HG03342 (cell line): Measurements from ENCODE around the gene RAB30.
A peak's percentile ranks its signal among the peaks of the same experiment; 100 is the strongest.
"Not testable (repeated sequence)": the region's sequence is repeated elsewhere in the genome, so short reads cannot be mapped to it uniquely, and the experiment has no call there.

Experiments
- ATAC-seq: cut with Tn5 transposase; IDR thresholded peaks from one replicate; pipeline ENCODE4 v1.9.1; 2021; ENCODE audit warnings: mild to moderate bottlenecking, moderate library complexity; ENCODE audit not compliant: unreplicated experiment

RAB30 gene

GRCh38 chr11:83011333-83012167 lies 60.1 kb downstream of the RAB30 start:
- no peak for ATAC-seq

DNA sequence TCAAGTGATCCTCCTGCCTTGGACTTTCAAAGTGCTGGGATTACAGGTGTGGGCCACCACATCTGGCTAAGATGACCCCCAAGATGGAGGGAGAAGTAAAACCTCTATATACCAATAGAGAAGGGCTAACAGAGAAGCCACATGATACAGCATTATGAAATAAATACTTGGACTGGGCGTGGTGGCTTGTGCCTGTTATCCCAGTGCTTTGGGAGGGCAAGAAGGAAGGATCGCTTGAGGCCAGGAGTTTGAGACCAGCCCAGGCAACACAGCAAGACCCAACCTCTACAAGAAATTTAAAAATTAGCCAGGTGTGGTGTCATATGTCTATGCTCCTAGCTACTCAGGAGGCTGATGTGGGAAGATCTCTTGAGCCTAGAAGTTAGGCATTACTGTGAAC lies 61.7 kb downstream of the RAB30 start:
- ATAC-seq = no peak

- not testable (repeated sequence) for ATAC-seq
Observed at GRCh38 chr11:83009136-83009535, 62.6 kb downstream of the RAB30 start.

- no peak for ATAC-seq
Observed at GRCh38 chr11:83008581-83008923, 63.1 kb downstream of the RAB30 start.

DNA sequence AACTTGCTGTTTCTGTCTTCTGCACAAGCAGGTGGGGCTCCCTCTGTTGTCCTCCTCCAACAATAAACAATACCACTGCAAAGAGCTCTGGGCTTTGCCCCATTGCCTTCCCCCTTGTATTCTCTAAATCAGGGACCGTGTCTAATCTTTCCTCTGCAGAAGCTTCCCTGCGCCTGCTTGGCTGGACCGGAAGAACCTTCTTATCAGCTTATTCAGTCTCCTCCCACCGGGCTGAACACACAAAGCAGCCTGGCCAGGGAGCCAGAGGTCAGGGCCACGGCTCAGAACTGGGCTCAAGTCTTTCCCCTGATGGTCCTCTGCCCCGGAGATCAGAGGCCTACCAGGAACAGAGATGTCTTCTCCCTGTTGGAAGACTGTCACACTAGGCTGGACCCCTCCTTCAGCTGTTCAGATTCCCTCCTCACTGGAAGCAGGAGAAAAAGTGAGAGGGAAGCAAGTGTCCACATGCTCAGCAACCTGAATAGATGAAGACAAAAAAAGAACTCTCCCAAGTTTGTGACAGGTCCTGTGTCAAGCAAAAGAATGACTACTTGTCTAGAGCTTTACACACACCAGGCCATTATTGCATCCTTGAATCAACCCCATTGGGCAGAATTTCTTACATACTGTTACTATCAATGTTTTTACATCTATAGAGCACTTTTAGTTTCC lies 63.7 kb downstream of the RAB30 start:
- no peak for ATAC-seq

GRCh38 chr11:83007477-83007876 lies 64.2 kb downstream of the RAB30 start:
- no peak for ATAC-seq

- peak; percentile 68 for ATAC-seq
Observed at GRCh38 chr11:83006877-83007330, 64.8 kb downstream of the RAB30 start.

DNA sequence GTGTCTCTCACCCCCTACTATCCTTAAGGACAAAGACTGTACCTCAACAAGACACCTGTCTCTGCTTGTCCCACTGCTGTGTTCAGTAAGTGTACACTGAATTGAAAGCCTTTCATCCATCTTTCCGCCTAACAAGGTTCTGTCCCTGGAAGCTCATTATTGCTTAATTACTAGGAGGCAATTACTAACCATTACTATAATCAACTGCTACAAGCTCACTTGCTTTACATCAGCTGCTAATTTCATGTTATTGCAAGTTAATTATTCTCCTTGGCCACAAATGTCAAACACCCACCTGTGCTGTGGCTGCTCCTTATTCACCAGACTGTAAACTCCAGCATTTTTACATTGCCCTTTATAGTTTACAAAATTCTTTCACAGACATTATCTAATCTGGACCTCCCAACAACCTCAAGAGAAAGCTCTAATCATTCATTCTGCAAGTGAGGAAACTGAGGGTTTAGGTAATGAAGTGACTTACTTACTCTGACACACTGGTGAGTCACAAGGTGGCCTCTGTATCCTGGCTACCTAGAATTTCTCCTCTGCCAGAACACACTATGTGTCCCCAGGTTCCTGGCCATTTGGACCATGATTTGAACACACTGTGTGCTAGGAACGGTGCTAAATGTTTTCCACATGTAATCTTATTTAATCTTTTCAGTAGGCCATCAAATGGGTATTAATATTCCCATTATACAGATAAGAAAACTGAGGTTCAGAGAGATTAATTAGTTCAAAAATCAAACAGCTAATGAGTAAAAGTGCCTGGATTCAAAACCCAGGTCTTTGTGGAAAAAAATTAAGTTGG lies 66.7 kb downstream of the RAB30 start:
- ATAC-seq = no peak

GRCh38 chr11:83002522-83002921 lies 69.2 kb downstream of the RAB30 start:
- no peak for ATAC-seq

- no peak for ATAC-seq
Observed at GRCh38 chr11:83002053-83002452, 69.6 kb downstream of the RAB30 start.

GRCh38 chr11:83000381-83000780 lies 71.3 kb downstream of the RAB30 start:
- no peak for ATAC-seq

DNA sequence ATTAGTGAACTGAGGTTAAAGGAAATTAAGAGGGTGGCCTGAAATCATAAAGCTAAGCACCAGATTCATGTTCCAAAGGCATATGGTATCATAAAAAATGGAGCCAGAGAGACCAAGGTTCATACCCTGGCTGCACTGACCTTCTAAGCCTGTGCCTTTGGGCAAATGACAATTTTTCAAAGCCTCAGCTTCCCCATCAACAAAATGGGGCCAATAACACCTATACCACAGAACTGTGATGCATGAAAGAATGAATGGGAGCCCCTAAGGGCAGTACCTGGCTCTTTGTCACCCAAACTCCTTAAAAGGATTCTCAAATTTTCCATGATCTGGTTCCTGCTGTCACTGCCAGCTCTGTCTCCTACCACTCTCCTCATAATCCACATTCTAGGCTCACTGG lies 72.5 kb downstream of the RAB30 start:
- no peak for ATAC-seq

- ATAC-seq = no peak
Observed at GRCh38 chr11:82998697-82999096, 73.0 kb downstream of the RAB30 start.

- peak; percentile 90 for ATAC-seq
Observed at GRCh38 chr11:82996966-82997606, 74.6 kb downstream of the RAB30 start.

DNA sequence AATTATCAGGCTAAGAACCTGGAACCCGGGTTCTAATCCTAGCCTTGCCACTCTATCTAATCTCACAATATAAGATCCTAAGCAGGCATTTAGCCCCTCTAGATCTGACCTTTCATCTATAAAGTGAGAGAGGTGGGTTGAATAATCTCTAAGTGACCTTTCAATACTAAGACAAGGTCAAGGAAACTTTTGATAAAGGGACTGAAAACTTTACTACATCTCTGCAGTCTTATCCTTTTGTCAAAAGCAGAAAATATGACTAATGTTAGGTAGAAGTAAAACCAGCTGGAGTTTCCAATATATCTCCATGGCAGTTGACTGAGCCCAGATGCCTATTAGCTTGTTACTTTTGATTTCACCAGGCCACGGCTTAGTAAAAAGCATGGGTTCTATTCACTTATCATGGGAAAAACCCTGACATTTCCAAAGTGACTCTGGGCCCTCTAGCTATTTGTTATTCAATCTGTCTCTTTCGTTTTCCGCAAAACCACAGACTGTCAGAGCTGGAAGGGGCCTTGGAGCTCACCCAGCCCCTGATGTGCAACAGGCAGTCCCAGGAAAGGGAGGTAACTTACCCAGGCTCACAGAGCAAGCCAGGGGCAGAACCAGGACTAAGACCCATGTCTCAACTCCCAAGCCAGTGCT lies 75.8 kb downstream of the RAB30 start:
- peak; percentile 39 for ATAC-seq

- ATAC-seq = no peak
Observed at GRCh38 chr11:82995235-82995634, 76.5 kb downstream of the RAB30 start.

DNA sequence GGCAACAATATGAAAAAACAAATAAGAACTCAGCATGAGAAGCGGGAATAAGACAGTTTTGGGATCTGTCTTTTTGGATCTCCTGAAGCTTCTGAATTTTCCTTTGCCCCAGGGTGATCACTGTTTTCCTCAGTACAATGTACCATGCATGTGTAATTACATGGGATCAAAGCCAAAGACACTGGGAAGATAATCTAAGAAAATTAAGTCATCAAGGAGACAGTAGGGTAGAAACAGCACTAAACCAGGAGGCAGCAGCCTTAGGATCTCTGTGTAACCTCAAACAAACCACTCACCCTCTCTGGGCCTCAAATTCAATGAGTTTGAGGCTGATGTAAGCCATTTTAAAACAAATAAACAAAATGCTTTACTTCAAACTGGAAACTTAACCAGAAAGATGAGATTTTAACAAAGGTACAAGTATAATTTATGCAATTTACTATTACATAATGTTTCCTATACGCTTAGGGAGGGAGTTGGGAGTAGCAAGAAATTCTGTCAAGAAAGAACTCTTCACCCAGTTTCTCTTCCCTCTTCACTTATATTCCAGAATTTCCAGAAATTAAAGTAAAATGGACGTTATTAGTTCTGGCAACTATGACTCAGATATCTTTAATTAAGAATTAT lies 77.0 kb downstream of the RAB30 start:
- ATAC-seq = no peak

DNA sequence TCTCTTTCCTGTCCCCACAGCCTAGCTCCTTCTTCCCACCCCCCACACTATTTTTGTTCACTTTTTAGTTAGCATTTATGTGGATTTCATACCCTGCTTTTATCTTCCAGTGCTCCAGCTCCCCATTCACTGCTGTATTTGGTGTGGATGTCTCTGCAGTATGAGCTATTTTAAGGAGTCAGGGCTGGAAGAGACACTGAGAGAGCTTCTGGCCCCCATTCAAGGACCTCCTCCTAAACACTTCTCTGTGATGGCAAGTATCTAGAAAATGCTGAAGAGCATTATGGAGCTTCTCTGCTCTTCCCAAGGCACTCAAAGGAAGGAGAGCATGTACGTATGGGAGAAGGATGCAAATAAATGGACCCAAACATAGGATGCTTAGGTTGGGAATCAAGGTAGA lies 79.5 kb downstream of the RAB30 start:
- no peak for ATAC-seq

- ATAC-seq = no peak
Observed at GRCh38 chr11:82989628-82990404, 81.9 kb downstream of the RAB30 start.
